Measurements from ENCODE around the gene SLC35C1. TPM values are rescaled to one million over a fixed set of nuclear protein-coding genes. Genes with fewer than 3 reads are reported as not detected.

SLC35C1 gene
- total RNA-seq, 1 experiment from 2014 or later: 18.1 TPM

GRCh38 chr11:45830596-45830995, 25.6 kb downstream of the SLC35C1 start:
- H3K4me3 Mint-ChIP-seq (ENCODE audit: low read depth, unreplicated experiment): no peak overlapping the region
- CTCF ChIA-PET: no interaction called here

GRCh38 chr11:45832811-45833441, 28.0 kb downstream of the SLC35C1 start:
- no peak for DNase-seq
- Mint-ChIP-seq H3K27ac (ENCODE audit: unreplicated experiment) (no peak overlapping the region), H3K36me3 (ENCODE audit: insufficient read depth, unreplicated experiment) (no peaks in the 10 kb centered on the region), H3K4me1 (ENCODE audit: low read depth, unreplicated experiment) (peaks cover 8% of the 10 kb centered on the region), H3K9me3 (ENCODE audit: low read depth, unreplicated experiment) (no peaks in the 10 kb centered on the region), H3K27me3 (ENCODE audit: unreplicated experiment) (peaks cover 62% of the 10 kb centered on the region), H3K4me3 (ENCODE audit: low read depth, unreplicated experiment) (no peak overlapping the region)
- TF ChIP-seq CTCF (IDR thresholded peaks at IDR 0.05; ENCODE audit: unreplicated experiment): no peak
- no TSS peak for BruUV-seq (replicated peaks)
- intact Hi-C loops (cut with micrococcal nuclease; ENCODE audit: unreplicated experiment): no loop called here
- CTCF ChIA-PET: no interaction called here

More at GRCh38 chr11:45830596-45830995, 25.6 kb downstream of the SLC35C1 start:
- H3K9me3 Mint-ChIP-seq (ENCODE audit: low read depth, unreplicated experiment): no peaks in the 10 kb centered on the region
- no peak for DNase-seq
- no peaks in the 10 kb centered on the region for H3K36me3 Mint-ChIP-seq (ENCODE audit: insufficient read depth, unreplicated experiment)
- H3K27me3 Mint-ChIP-seq (ENCODE audit: unreplicated experiment): peaks cover 62% of the 10 kb centered on the region
- H3K27ac Mint-ChIP-seq (ENCODE audit: unreplicated experiment): no peak overlapping the region
- peaks cover 8% of the 10 kb centered on the region for H3K4me1 Mint-ChIP-seq (ENCODE audit: low read depth, unreplicated experiment)
- BruUV-seq (replicated peaks): no TSS peak
- no peak for TF ChIP-seq CTCF (IDR thresholded peaks at IDR 0.05; ENCODE audit: unreplicated experiment)
- intact Hi-C loops (cut with micrococcal nuclease; ENCODE audit: unreplicated experiment): no loop called here

GRCh38 chr11:45833761-45834160, 28.8 kb downstream of the SLC35C1 start:
- CTCF ChIA-PET: interaction anchor here (0.6 kb wide), 1 partner anchor 1470 kb away, joined by 10 read pairs; no protein-coding TSS in a partner anchor
- no peak for DNase-seq
- Mint-ChIP-seq H3K4me3 (ENCODE audit: low read depth, unreplicated experiment) (no peak overlapping the region), H3K36me3 (ENCODE audit: insufficient read depth, unreplicated experiment) (no peaks in the 10 kb centered on the region), H3K27me3 (ENCODE audit: unreplicated experiment) (peaks cover 62% of the 10 kb centered on the region), H3K4me1 (ENCODE audit: low read depth, unreplicated experiment) (peaks cover 8% of the 10 kb centered on the region), H3K9me3 (ENCODE audit: low read depth, unreplicated experiment) (no peaks in the 10 kb centered on the region), H3K27ac (ENCODE audit: unreplicated experiment) (no peak overlapping the region)
- no TSS peak for BruUV-seq (replicated peaks)
- intact Hi-C loops (cut with micrococcal nuclease; ENCODE audit: unreplicated experiment): no loop called here
- no peak for TF ChIP-seq CTCF (IDR thresholded peaks at IDR 0.05; ENCODE audit: unreplicated experiment)

GRCh38 chr11:45834298-45834756, 29.4 kb downstream of the SLC35C1 start:
- intact Hi-C loops (cut with micrococcal nuclease; ENCODE audit: unreplicated experiment): no loop called here
- no peak overlapping the region for H3K27ac Mint-ChIP-seq (ENCODE audit: unreplicated experiment)
- no peaks in the 10 kb centered on the region for H3K9me3 Mint-ChIP-seq (ENCODE audit: low read depth, unreplicated experiment)
- BruUV-seq (replicated peaks): no TSS peak
- H3K36me3 Mint-ChIP-seq (ENCODE audit: insufficient read depth, unreplicated experiment): no peaks in the 10 kb centered on the region
- peaks cover 8% of the 10 kb centered on the region for H3K4me1 Mint-ChIP-seq (ENCODE audit: low read depth, unreplicated experiment)
- TF ChIP-seq CTCF (IDR thresholded peaks at IDR 0.05; ENCODE audit: unreplicated experiment): no peak
- peaks cover 56% of the 10 kb centered on the region for H3K27me3 Mint-ChIP-seq (ENCODE audit: unreplicated experiment)
- DNase-seq: no peak
- no peak overlapping the region for H3K4me3 Mint-ChIP-seq (ENCODE audit: low read depth, unreplicated experiment)
- CTCF ChIA-PET: interaction anchor here (0.6 kb wide), 2 partner anchors 10 to 1469 kb away, joined by 3 to 10 read pairs; no protein-coding TSS in a partner anchor

All from Calu3 (cell line).